MM.1S (cell line): ENCODE data around the gene KIRREL1.
A peak's percentile ranks its signal among the peaks of the same experiment; 100 is the strongest.

Experiments used
- DNase-seq: peaks from one replicate; pipeline ENCODE4 v3.0.0-alpha.2; 2015
- H2AFZ ChIP-seq: fragments of 300-600 bp; sonication (generic); 2 replicates; pipeline ENCODE4 v1.6.0; 2016; ENCODE audit warnings: antibody characterized with exemption, low read length
- H3F3A ChIP-seq: fragments of 300-600 bp; sonication (generic); 2 replicates; pipeline ENCODE4 v1.6.1; 2016; ENCODE audit warnings: mild to moderate bottlenecking, antibody characterized with exemption, low read length, moderate library complexity, mixed read lengths; ENCODE audit not compliant: insufficient read depth
- H3K27ac ChIP-seq: fragments of 300-600 bp; sonication (generic); 2 replicates; pipeline ENCODE4 v1.5.1; 2016; ENCODE audit warnings: mild to moderate bottlenecking, low read length
- H3K27me3 ChIP-seq: fragments of 300-600 bp; sonication (generic); replicated peaks from 2 replicates; pipeline ENCODE4 v1.6.0; 2016; ENCODE audit warnings: low read length; ENCODE audit not compliant: insufficient read depth
- H3K36me3 ChIP-seq: fragments of 300-600 bp; sonication (generic); replicated peaks from 2 replicates; pipeline ENCODE4 v1.6.1; 2016; ENCODE audit warnings: mild to moderate bottlenecking, low read length, mixed read lengths; ENCODE audit not compliant: insufficient read depth
- H3K4me1 ChIP-seq: fragments of 300-600 bp; sonication (generic); 2 replicates; pipeline ENCODE4 v1.6.1; 2016; ENCODE audit warnings: low read length, mixed read lengths
- H3K4me2 ChIP-seq: fragments of 300-600 bp; sonication (generic); 2 replicates; pipeline ENCODE4 v1.6.0; 2016; ENCODE audit warnings: low read depth, low read length
- H3K4me3 ChIP-seq: fragments of 300-600 bp; sonication (generic); 2 replicates; pipeline ENCODE4 v1.5.1; 2016; ENCODE audit warnings: low read length, mixed read lengths
- H3K79me2 ChIP-seq: fragments of 300-600 bp; sonication (generic); 2 replicates; pipeline ENCODE4 v1.6.1; 2016; ENCODE audit warnings: mixed run types, low read length, mixed read lengths
- H3K9ac ChIP-seq: fragments of 300-600 bp; sonication (generic); 2 replicates; pipeline ENCODE4 v1.6.1; 2016; ENCODE audit warnings: low read length, mixed read lengths
- H3K9me2 ChIP-seq: fragments of 300-600 bp; sonication (generic); replicated peaks from 2 replicates; pipeline ENCODE4 v1.6.1; 2016; ENCODE audit warnings: mild to moderate bottlenecking, low read length, mixed read lengths; ENCODE audit not compliant: insufficient read depth
- H3K9me3 ChIP-seq: fragments of 300-600 bp; sonication (generic); replicated peaks from 2 replicates; pipeline ENCODE4 v1.6.1; 2016; ENCODE audit warnings: mild to moderate bottlenecking, low read length, mixed read lengths; ENCODE audit not compliant: insufficient read depth
- H4K20me1 ChIP-seq: fragments of 300-600 bp; sonication (generic); 2 replicates; pipeline ENCODE4 v1.6.1; 2016; ENCODE audit warnings: mild to moderate bottlenecking, low read length, moderate library complexity, mixed read lengths; ENCODE audit not compliant: insufficient read depth
- CTCF ChIP-seq: fragments of 300-600 bp; sonication (generic); IDR thresholded peaks from 2 replicates; pipeline ENCODE4 v1.5.1; 2016; ENCODE audit warnings: antibody characterized with exemption, low read length, mixed read lengths
- EZH2 ChIP-seq: fragments of 300-600 bp; sonication (generic); optimal IDR thresholded peaks from 2 replicates; pipeline ENCODE3; 2017; ENCODE audit warnings: low read depth, mild to moderate bottlenecking, antibody characterized with exemption, low read length, mixed read lengths
- EZH2phosphoT487 ChIP-seq: fragments of 300-600 bp; sonication (generic); IDR thresholded peaks from 2 replicates; pipeline ENCODE4 v1.6.1; 2018; ENCODE audit warnings: antibody characterized with exemption, low read length

Gene KIRREL1

GRCh38 chr1:158093376-158093775 lies 99.9 kb downstream of the KIRREL1 start:
- Histone ChIP-seq H3F3A (no peaks in the 10 kb centered on the region), H3K9me2 (no peaks in the 10 kb centered on the region), H3K27ac (no peak overlapping the region), H3K36me3 (no peaks in the 10 kb centered on the region), H3K9me3 (no peaks in the 10 kb centered on the region), H3K4me3 (no peak overlapping the region), H4K20me1 (no peaks in the 10 kb centered on the region), H3K79me2 (no peaks in the 10 kb centered on the region), H3K27me3 (peaks cover 60% of the 10 kb centered on the region), H3K9ac (no peak overlapping the region), H3K4me1 (no peaks in the 10 kb centered on the region), H2AFZ (no peak overlapping the region), H3K4me2 (no peak overlapping the region)
- TF ChIP-seq EZH2 (no peak), EZH2phosphoT487 (no peak), CTCF (no peak)
- no peak for DNase-seq

DNA sequence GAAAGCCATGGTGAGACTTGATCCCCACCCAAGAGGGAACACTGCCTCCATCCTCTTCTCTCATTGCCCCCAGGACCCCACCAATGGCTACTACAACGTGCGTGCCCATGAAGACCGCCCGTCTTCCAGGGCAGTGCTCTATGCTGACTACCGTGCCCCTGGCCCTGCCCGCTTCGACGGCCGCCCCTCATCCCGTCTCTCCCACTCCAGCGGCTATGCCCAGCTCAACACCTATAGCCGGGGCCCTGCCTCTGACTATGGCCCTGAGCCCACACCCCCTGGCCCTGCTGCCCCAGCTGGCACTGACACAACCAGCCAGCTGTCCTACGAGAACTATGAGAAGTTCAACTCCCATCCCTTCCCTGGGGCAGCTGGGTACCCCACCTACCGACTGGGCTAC lies 101.1 kb downstream of the KIRREL1 start:
- H3K79me2 ChIP-seq: no peaks in the 10 kb centered on the region
- H3K9me2 ChIP-seq: no peaks in the 10 kb centered on the region
- no peaks in the 10 kb centered on the region for H3K4me1 ChIP-seq
- no peak overlapping the region for H2AFZ ChIP-seq
- H3K4me3 ChIP-seq: no peak overlapping the region
- no peak overlapping the region for H3K4me2 ChIP-seq
- TF ChIP-seq EZH2 (no peak), EZH2phosphoT487 (no peak), CTCF (no peak)
- peaks cover 50% of the 10 kb centered on the region for H3K27me3 ChIP-seq
- H3K27ac ChIP-seq: no peak overlapping the region
- H3K9me3 ChIP-seq: no peaks in the 10 kb centered on the region
- H3K36me3 ChIP-seq: no peaks in the 10 kb centered on the region
- H3F3A ChIP-seq: no peaks in the 10 kb centered on the region
- no peaks in the 10 kb centered on the region for H4K20me1 ChIP-seq
- DNase-seq: no peak
- no peak overlapping the region for H3K9ac ChIP-seq

DNA sequence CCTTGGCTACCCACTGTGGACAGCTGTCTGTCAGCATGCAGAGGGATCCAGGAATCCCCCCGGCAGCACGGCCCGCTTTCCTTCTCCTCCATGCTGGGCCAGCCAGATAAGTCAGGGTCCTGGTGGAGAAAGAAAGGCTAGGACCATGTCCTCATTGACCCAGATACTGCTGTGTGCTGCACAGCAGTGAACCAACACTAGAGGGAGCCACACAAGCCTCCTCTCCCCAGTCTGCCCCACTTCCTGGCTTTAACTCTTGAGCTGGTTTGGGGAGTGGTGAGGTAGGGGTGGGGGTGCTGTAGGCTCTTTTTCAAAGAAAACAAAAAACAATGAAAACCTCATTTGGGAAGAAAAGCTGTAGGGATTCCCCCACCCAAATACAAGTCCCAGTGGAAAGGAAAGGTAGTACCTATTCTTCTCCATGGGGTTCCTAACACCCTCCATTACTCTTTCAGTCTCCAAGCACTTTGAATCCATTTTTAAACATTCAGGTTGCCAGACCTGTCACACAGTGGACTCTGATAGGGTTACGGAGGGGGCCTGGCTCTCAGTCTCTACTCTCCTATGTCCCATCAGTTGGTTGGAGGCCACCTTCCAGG lies 102.4 kb downstream of the KIRREL1 start:
- Histone ChIP-seq H3K4me1 (no peaks in the 10 kb centered on the region), H3K27ac (no peak overlapping the region), H3K27me3 (peaks cover 37% of the 10 kb centered on the region), H4K20me1 (no peaks in the 10 kb centered on the region), H3K9ac (no peak overlapping the region), H3K4me2 (no peak overlapping the region), H3F3A (no peaks in the 10 kb centered on the region), H3K36me3 (no peaks in the 10 kb centered on the region), H3K4me3 (no peak overlapping the region), H2AFZ (no peak overlapping the region), H3K9me2 (no peaks in the 10 kb centered on the region), H3K79me2 (no peaks in the 10 kb centered on the region), H3K9me3 (no peaks in the 10 kb centered on the region)
- TF ChIP-seq EZH2phosphoT487 (no peak), CTCF (peak; percentile 97), EZH2 (no peak)
- DNase-seq: peak; percentile 48
